A549 (cell line): Measurements from ENCODE around the gene MSX2. TPM values are rescaled to one million over a fixed set of nuclear protein-coding genes. Genes with fewer than 3 reads are reported as not detected.

Experiments
- ATAC-seq, 2 experiments: fragments of 200-7000 bp in 1 of 2; fragments of >200 bp in 1 of 2; cut with Nextera tagmentation in 1 of 2; cut with Tn5 transposase in 1 of 2; 3 replicates each; pipeline versions ENCODE4 v1.8.0 to v1.9.1; 2018 to 2020; ENCODE audit warnings: mild to moderate bottlenecking in 1 of 2, moderate library complexity in 1 of 2
- CTCF ChIA-PET: fragments of 300-600 bp; sonication (Branson Sonifier 250); formaldehyde crosslinking; extraction: SDS; loops from one replicate; lab custom pipeline; 2021; ENCODE audit warnings: antibody characterized with exemption, inconsistent platforms; lab: Yijun Ruan, JAX
- POLR2A ChIA-PET: fragments of 350-600 bp; formaldehyde crosslinking; extraction: SDS; loops from one replicate; lab custom pipeline; 2021; ENCODE audit warnings: antibody characterized with exemption, inconsistent platforms; lab: Yijun Ruan, JAX
- DNase-seq, 2 experiments: peaks; one replicate each; pipeline versions ENCODE4 v3.0.0 to v3.0.0-alpha.2; 2011 to 2016; ENCODE audit warnings: low read depth in 1 of 2, low spot score in 1 of 2
- FAIRE-seq: peaks from 2 replicates; lab custom pipeline; 2011; peaks lifted over from hg19 to GRCh38; lab: Jason Lieb, UNC
- H3K27ac ChIP-seq, 2 experiments: fragments of >200 bp; sonication (Bioruptor Twin); formaldehyde crosslinking; 3 replicates each; pipeline ENCODE4 v1.5.1; 2016 to 2017
- H3K4me1 ChIP-seq: fragments of >200 bp; sonication (Bioruptor Twin); formaldehyde crosslinking; 3 replicates; pipeline ENCODE4 v1.6.1; 2016
- H3K4me2 ChIP-seq: fragments of >200 bp; sonication (Bioruptor Twin); formaldehyde crosslinking; 3 replicates; pipeline ENCODE4 v1.6.1; 2016
- H3K4me3 ChIP-seq: fragments of >200 bp; sonication (Bioruptor Twin); formaldehyde crosslinking; 3 replicates; pipeline ENCODE4 v1.5.1; 2016
- H3K9me3 ChIP-seq: fragments of >200 bp; sonication (Bioruptor Twin); formaldehyde crosslinking; 3 replicates; pipeline ENCODE4 v1.6.1; 2016
- CBX2 ChIP-seq: fragments of 200-600 bp; sonication (generic); IDR thresholded peaks from 2 replicates; pipeline ENCODE4 v1.6.1; 2016; ENCODE audit warnings: low read depth, mild to moderate bottlenecking, borderline replicate concordance
- CBX8 ChIP-seq: fragments of 200-600 bp; sonication (generic); IDR thresholded peaks from 2 replicates; pipeline ENCODE4 v1.6.1; 2016
- CEBPB ChIP-seq, 2 experiments: fragments of >200 bp in 1 of 2; sonication (Bioruptor Twin) in 1 of 2; formaldehyde crosslinking in 1 of 2; IDR thresholded peaks; 2 replicates each; pipeline ENCODE4 v1.6.1; 2012 to 2016
- CHD4 ChIP-seq: fragments of 200-600 bp; sonication (generic); IDR thresholded peaks from 2 replicates; pipeline ENCODE4 v1.6.1; 2016; ENCODE audit warnings: antibody characterized with exemption, mild to moderate bottlenecking, borderline replicate concordance
- EP300 ChIP-seq, 2 experiments: fragments of >200 bp; sonication (Bioruptor Twin); formaldehyde crosslinking; IDR thresholded peaks; 2 replicates in 1 of 2; 3 replicates in 1 of 2; pipeline ENCODE4 v1.6.1; 2016 to 2017
- FOSL2 ChIP-seq, 2 experiments: fragments of 450-650 bp in 1 of 2; fragments of >200 bp in 1 of 2; sonication (Bioruptor Twin) in 1 of 2; formaldehyde crosslinking; IDR thresholded peaks; 2 replicates each; pipeline versions ENCODE4 v1.5.0 to v1.6.1; 2016 to 2020; ENCODE audit warnings: mild to moderate bottlenecking in 1 of 2, moderate library complexity in 1 of 2
- GATA3 ChIP-seq: IDR thresholded peaks from 2 replicates; pipeline ENCODE4 v1.6.1; 2012; ENCODE audit warnings: borderline replicate concordance
- JUN ChIP-seq, 2 experiments: fragments of >200 bp; sonication (Bioruptor Twin); formaldehyde crosslinking; IDR thresholded peaks; 2 replicates in 1 of 2; 3 replicates in 1 of 2; pipeline ENCODE4 v1.6.1; 2016 to 2017
- JUNB ChIP-seq: fragments of >200 bp; sonication (Bioruptor Twin); formaldehyde crosslinking; IDR thresholded peaks from 2 replicates; pipeline ENCODE4 v1.6.1; 2016
- PHF8 ChIP-seq: fragments of 200-600 bp; sonication (generic); IDR thresholded peaks from 2 replicates; pipeline ENCODE4 v1.6.1; 2016; ENCODE audit warnings: low read depth, mild to moderate bottlenecking, antibody characterized with exemption, moderate library complexity, borderline replicate concordance
- POLR2A ChIP-seq: IDR thresholded peaks from 2 replicates; pipeline ENCODE4 v1.6.1; 2012; ENCODE audit warnings: mild to moderate bottlenecking, low read length
- RCOR1 ChIP-seq: fragments of 150-350 bp; IDR thresholded peaks from 2 replicates; pipeline ENCODE4 v1.6.1; 2014; ENCODE audit warnings: antibody characterized with exemption, low read length, low read depth
- RNF2 ChIP-seq: fragments of 200-600 bp; sonication (generic); IDR thresholded peaks from 2 replicates; pipeline ENCODE4 v1.6.1; 2016; ENCODE audit warnings: low read depth, mild to moderate bottlenecking, antibody characterized with exemption, moderate library complexity, borderline replicate concordance
- SMC3 ChIP-seq: fragments of >200 bp; sonication (Bioruptor Twin); formaldehyde crosslinking; IDR thresholded peaks from 3 replicates; pipeline ENCODE4 v1.6.1; 2018; ENCODE audit warnings: inconsistent platforms
- SREBF2 ChIP-seq: fragments of 450-650 bp; IDR thresholded peaks from 2 replicates; pipeline ENCODE4 v1.6.1; 2014; ENCODE audit warnings: mild to moderate bottlenecking, moderate library complexity
- ZSCAN20 ChIP-seq: fragments of 250-450 bp; sonication (Bioruptor Pico); IDR thresholded peaks from 2 replicates; pipeline ENCODE4 v1.8.0; 2022; ENCODE audit warnings: mild to moderate bottlenecking, moderate library complexity
- WGBS: methylation state at CpG from one replicate; pipeline ENCODE4 v1.1.6; 2017; ENCODE audit errors: missing lambda C conversion rate; 5-methylcytosine and 5-hydroxymethylcytosine counted together
- polyA plus RNA-seq, 4 experiments: library from polyadenylated mRNA; depleted of rRNA in 3 of 4; stranded (reverse); fragments of >200 nt; fragmentation: RNase III in 1 of 4; extraction: RNeasy Plus Mini Kit Qiagen cat#74134 plus additional on column Dnase treatment in 1 of 4; gene quantifications; 2 replicates in 3 of 4; 3 replicates in 1 of 4; pipeline ENCODE4 v1.2.3, GENCODE V29; 2011 to 2017
- TF ChIP-seq, protein P1 (sequence below): IDR thresholded peaks from 2 replicates; pipeline ENCODE4 v1.6.1; 2012; ENCODE audit warnings: low read depth, borderline replicate concordance
- TF ChIP-seq, protein P2 (sequence below): fragments of 200-600 bp; sonication (generic); IDR thresholded peaks from 2 replicates; pipeline ENCODE4 v1.6.1; 2016; ENCODE audit warnings: antibody characterized with exemption, mild to moderate bottlenecking, moderate library complexity
- TF ChIP-seq, protein P3 (sequence below): fragments of 250-450 bp; sonication (Bioruptor Pico); IDR thresholded peaks from 2 replicates; pipeline ENCODE4 v1.5.0; 2021; ENCODE audit warnings: mild to moderate bottlenecking, moderate library complexity, borderline replicate concordance
- TF ChIP-seq, protein P4 (sequence below): fragments of 150-350 bp; IDR thresholded peaks from 2 replicates; pipeline ENCODE4 v1.6.1; 2014; ENCODE audit warnings: low read depth, mild to moderate bottlenecking, low read length

Gene MSX2
- polyA plus RNA-seq, 2 of the 4 experiments (the other 2 are of a cell fraction), result 2.4 to 2.6 TPM

DNA sequence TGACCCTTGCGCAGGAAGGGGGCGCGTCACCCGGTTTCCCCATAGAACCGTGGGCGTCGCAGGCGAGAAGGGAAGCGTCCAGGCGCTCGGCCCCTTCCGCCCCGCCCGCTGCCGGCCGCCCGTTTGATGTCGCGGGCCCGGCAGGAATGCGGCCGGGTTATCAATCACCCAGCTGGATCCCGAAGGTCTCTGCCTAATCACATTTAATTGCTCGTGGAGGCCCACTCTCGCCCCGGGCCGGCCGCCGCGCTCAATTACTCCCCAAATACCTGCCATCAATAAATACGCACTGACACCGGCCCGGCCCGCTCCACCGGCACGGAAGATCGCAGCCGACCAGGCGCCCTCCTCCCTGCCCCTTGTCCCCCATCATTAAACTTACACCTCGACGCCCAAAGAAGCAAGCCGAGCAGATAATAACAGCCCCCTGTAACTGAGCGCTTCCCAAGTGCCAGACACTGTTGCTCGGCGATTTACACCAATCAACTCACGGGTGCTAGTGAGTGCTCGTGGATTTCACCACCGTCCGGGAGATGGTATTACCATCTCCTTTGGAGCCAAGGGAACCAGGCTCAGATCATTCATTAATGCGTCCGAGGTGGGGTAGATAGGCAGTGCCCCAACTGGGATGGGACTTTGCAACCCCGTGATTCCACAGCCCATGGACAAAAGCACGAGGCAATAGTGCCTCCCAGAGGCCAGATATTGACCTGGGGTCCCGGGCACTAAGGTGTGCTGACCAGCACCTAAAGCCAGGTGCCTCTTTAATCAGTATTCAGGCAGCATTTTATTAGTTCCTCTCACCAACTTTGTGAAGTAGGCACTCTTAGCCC lies 11.3 kb downstream of the MSX2 start (continued):
- TF ChIP-seq, protein P1, sequence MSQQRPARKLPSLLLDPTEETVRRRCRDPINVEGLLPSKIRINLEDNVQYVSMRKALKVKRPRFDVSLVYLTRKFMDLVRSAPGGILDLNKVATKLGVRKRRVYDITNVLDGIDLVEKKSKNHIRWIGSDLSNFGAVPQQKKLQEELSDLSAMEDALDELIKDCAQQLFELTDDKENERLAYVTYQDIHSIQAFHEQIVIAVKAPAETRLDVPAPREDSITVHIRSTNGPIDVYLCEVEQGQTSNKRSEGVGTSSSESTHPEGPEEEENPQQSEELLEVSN, result no peak
- TF ChIP-seq RNF2, result no peak
- no peak for TF ChIP-seq ZSCAN20 (CRISPR knock-in tag)
- no peak for TF ChIP-seq CBX2
- TF ChIP-seq JUNB, result no peak
- TF ChIP-seq SMC3, result peak; percentile 89
- TF ChIP-seq FOSL2 (IDR thresholded peaks at IDR 0.05), result no peak
- TF ChIP-seq FOSL2 (CRISPR knock-in tag; IDR thresholded peaks at IDR 0.05), result no peak

DNA sequence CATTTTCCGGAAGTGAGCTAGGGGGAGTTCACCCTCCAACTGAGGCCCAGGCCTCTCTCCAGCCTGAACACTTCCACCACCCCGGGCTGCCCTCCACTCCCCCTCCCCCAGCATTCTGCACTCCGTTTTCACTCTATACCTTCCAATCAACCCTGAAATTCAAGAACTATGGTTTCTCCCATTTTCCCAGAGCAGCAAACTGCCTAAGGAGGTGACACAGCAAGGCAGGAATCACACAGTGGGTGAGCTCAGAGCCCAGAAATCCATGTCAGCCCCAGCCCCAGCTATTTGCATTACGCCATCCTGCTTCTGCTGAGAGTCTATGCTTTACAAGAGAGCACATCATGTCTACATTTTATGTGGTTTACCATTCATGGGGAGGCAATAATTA lies 11.9 kb downstream of the MSX2 start:
- Histone ChIP-seq H3K4me1 (no peaks in the 10 kb centered on the region), H3K4me3 (no peak overlapping the region; the same call in 2 of the 3 replicates), H3K9me3 (no peaks in the 10 kb centered on the region), H3K4me2 (peak overlapping the region; percentile 92), H3K27ac (no peak overlapping the region)
- DNase-seq, result no peak
- CTCF ChIA-PET, result interaction anchor here (0.7 to 4.1 kb wide), 17 partner anchors 9 to 422 kb away, joined by 3 to 100 read pairs (median 4); no protein-coding TSS in a partner anchor
- WGBS, result 27% methylated on average over 4 of the region's 4 CpGs
- ATAC-seq, result peak; percentile 28 to 49; a peak in 4 of 6 replicates
- POLR2A ChIA-PET, result no interaction called here
- TF ChIP-seq EP300 (IDR thresholded peaks at IDR 0.05) (no peak), CEBPB (IDR thresholded peaks at IDR 0.05) (no peak), ZSCAN20 (CRISPR knock-in tag) (no peak), RNF2 (no peak), SREBF2 (no peak), JUN (IDR thresholded peaks at IDR 0.05) (no peak)
- TF ChIP-seq, protein P2, sequence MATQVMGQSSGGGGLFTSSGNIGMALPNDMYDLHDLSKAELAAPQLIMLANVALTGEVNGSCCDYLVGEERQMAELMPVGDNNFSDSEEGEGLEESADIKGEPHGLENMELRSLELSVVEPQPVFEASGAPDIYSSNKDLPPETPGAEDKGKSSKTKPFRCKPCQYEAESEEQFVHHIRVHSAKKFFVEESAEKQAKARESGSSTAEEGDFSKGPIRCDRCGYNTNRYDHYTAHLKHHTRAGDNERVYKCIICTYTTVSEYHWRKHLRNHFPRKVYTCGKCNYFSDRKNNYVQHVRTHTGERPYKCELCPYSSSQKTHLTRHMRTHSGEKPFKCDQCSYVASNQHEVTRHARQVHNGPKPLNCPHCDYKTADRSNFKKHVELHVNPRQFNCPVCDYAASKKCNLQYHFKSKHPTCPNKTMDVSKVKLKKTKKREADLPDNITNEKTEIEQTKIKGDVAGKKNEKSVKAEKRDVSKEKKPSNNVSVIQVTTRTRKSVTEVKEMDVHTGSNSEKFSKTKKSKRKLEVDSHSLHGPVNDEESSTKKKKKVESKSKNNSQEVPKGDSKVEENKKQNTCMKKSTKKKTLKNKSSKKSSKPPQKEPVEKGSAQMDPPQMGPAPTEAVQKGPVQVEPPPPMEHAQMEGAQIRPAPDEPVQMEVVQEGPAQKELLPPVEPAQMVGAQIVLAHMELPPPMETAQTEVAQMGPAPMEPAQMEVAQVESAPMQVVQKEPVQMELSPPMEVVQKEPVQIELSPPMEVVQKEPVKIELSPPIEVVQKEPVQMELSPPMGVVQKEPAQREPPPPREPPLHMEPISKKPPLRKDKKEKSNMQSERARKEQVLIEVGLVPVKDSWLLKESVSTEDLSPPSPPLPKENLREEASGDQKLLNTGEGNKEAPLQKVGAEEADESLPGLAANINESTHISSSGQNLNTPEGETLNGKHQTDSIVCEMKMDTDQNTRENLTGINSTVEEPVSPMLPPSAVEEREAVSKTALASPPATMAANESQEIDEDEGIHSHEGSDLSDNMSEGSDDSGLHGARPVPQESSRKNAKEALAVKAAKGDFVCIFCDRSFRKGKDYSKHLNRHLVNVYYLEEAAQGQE, result no peak
- TF ChIP-seq, protein P3, sequence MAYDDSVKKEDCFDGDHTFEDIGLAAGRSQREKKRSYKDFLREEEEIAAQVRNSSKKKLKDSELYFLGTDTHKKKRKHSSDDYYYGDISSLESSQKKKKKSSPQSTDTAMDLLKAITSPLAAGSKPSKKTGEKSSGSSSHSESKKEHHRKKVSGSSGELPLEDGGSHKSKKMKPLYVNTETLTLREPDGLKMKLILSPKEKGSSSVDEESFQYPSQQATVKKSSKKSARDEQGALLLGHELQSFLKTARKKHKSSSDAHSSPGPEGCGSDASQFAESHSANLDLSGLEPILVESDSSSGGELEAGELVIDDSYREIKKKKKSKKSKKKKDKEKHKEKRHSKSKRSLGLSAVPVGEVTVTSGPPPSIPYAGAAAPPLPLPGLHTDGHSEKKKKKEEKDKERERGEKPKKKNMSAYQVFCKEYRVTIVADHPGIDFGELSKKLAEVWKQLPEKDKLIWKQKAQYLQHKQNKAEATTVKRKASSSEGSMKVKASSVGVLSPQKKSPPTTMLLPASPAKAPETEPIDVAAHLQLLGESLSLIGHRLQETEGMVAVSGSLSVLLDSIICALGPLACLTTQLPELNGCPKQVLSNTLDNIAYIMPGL (CRISPR knock-in tag), result no peak
- TF ChIP-seq, protein P4, sequence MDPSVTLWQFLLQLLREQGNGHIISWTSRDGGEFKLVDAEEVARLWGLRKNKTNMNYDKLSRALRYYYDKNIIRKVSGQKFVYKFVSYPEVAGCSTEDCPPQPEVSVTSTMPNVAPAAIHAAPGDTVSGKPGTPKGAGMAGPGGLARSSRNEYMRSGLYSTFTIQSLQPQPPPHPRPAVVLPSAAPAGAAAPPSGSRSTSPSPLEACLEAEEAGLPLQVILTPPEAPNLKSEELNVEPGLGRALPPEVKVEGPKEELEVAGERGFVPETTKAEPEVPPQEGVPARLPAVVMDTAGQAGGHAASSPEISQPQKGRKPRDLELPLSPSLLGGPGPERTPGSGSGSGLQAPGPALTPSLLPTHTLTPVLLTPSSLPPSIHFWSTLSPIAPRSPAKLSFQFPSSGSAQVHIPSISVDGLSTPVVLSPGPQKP, result no peak
- no peak for FAIRE-seq

DNA sequence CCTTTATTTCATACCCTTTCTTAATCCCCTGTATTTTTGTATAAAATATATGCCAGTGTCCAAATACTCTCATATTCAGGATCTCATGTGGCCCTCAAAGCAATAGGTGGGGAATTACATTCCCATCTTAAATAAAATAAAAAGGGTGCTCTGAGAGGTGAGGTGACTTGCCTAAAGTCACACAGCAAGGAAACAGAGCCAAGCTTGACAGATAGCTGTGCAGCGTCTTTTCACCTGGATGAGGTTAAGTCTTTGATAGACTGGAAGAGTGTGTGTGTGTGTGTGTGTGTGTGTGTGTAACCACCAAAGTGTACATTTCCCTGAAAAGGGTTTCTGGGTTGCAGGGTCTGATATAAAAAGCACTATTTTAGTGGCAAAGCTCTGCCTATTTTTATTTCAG lies 12.4 kb downstream of the MSX2 start:
- no peak overlapping the region for H3K4me3 ChIP-seq
- no peak for FAIRE-seq
- CTCF ChIA-PET, result interaction anchor here (0.7 to 4.1 kb wide), 19 partner anchors 9 to 422 kb away, joined by 3 to 100 read pairs (median 4); no protein-coding TSS in a partner anchor
- 71% methylated on average over 1 of the region's 1 CpG for WGBS
- no peak for TF ChIP-seq RCOR1
- TF ChIP-seq, protein P3 (CRISPR knock-in tag), result no peak
- no peak for TF ChIP-seq CBX8
- no peak for TF ChIP-seq CHD4
- no peak for TF ChIP-seq POLR2A
- TF ChIP-seq ZSCAN20 (CRISPR knock-in tag), result no peak
- TF ChIP-seq, protein P4, result no peak
- no peak for TF ChIP-seq GATA3
- no peak for TF ChIP-seq PHF8
- TF ChIP-seq, all 56 proteins: peak for 0
- POLR2A ChIA-PET, result no interaction called here
- no peak for ATAC-seq
- Histone ChIP-seq H3K4me1 (no peaks in the 10 kb centered on the region), H3K27ac (no peak overlapping the region), H3K9me3 (no peaks in the 10 kb centered on the region), H3K4me2 (no peak overlapping the region)
- no peak for DNase-seq
